ENCODE data around the gene FUCA2. TPM values are rescaled to one million over a fixed set of nuclear protein-coding genes. Genes with fewer than 3 reads are reported as not detected.

FUCA2 gene
- total and polyA plus RNA-seq, 2 experiments from 2014 or later = 31.8 to 33.4 TPM

- H2AFZ ChIP-seq = no peak overlapping the region
- peaks cover 43% of the 10 kb centered on the region for H3K27me3 ChIP-seq (ENCODE audit: insufficient read depth)
- peak; percentile 51 for ATAC-seq
- peak; percentile 57 to 85 for TF ChIP-seq CTCF (conservative IDR thresholded peaks at IDR 0.05; ENCODE audit: low read depth in 2 of 2)
- no peak for TF ChIP-seq JUNB (IDR thresholded peaks at IDR 0.05; ENCODE audit: unreplicated experiment)
- H3K4me2 ChIP-seq = 0 out of 2 replicates have a peak overlapping the region, but pooled peaks have one; percentile 21
- no peaks in the 10 kb centered on the region for H3K79me2 ChIP-seq (replicated peaks; ENCODE audit: insufficient read depth)
- Mint-ChIP-seq H3K36me3 (ENCODE audit: low read depth) (no peaks in the 10 kb centered on the region; the same call in 2 of the 3 replicates), H3K4me3 (no peak overlapping the region), H3K9me3 (no peaks in the 10 kb centered on the region), H3K27me3 (ENCODE audit: insufficient read depth, low read depth, poor library complexity) (peaks cover 37% of the 10 kb centered on the region), H3K4me1 (peaks cover 20% of the 10 kb centered on the region), H3K27ac (no peak overlapping the region)
- H3K4me1 ChIP-seq (ENCODE audit: insufficient read depth) = peaks cover 14% of the 10 kb centered on the region
- H3F3A ChIP-seq (replicated peaks; ENCODE audit: low read depth) = peaks cover 10% of the 10 kb centered on the region; the same call in 1 of the 2 replicates
- no peaks in the 10 kb centered on the region for H4K20me1 ChIP-seq (replicated peaks; ENCODE audit: insufficient read depth)
- DNase-seq (ENCODE audit: low spot score) = peak; percentile 74
- H3K27ac ChIP-seq (ENCODE audit: low read depth) = no peak overlapping the region
- no peaks in the 10 kb centered on the region for H3K9me2 ChIP-seq (ENCODE audit: insufficient read depth)
- no peaks in the 10 kb centered on the region for H3K36me3 ChIP-seq (ENCODE audit: insufficient read depth)
- H3K4me3 ChIP-seq = no peak overlapping the region
Measured at GRCh38 chr6:143539734-143540133, 28.2 kb upstream of the FUCA2 start.

DNA sequence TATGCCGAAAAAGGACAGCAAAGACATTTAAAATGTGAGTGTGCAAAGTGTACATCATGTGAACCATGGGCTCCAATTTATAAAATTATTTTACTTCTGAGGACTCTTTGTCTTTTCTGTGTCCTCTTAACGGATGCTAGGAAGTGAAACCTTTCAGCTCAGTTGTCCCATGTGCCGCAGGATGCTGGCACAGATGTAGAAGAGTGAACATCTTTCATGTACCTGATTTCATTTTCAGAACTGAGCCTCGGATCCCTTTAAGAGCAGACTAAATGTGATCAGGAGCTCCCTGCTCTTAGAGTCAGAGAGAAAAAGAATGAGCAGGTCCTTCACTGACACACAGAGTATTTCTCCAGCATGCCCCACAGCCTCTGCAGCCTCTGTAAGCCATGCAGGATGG lies 27.6 kb upstream of the FUCA2 start:
- Histone ChIP-seq H3K27me3 (ENCODE audit: insufficient read depth) (peaks cover 49% of the 10 kb centered on the region), H3K79me2 (replicated peaks; ENCODE audit: insufficient read depth) (no peaks in the 10 kb centered on the region), H4K20me1 (replicated peaks; ENCODE audit: insufficient read depth) (no peaks in the 10 kb centered on the region), H3K9me2 (ENCODE audit: insufficient read depth) (no peaks in the 10 kb centered on the region), H3K27ac (ENCODE audit: low read depth) (no peak overlapping the region), H3K4me2 (0 out of 2 replicates have a peak overlapping the region, but pooled peaks have one; percentile 21), H3F3A (replicated peaks; ENCODE audit: low read depth) (peaks cover 10% of the 10 kb centered on the region), H2AFZ (no peak overlapping the region), H3K4me3 (no peak overlapping the region), H3K36me3 (ENCODE audit: insufficient read depth) (no peaks in the 10 kb centered on the region), H3K4me1 (ENCODE audit: insufficient read depth) (peaks cover 14% of the 10 kb centered on the region)
- ATAC-seq = no peak
- Mint-ChIP-seq H3K4me1 (peaks cover 20% of the 10 kb centered on the region), H3K9me3 (no peaks in the 10 kb centered on the region), H3K36me3 (ENCODE audit: low read depth) (no peaks in the 10 kb centered on the region; the same call in 2 of the 3 replicates), H3K4me3 (no peak overlapping the region), H3K27me3 (ENCODE audit: insufficient read depth, low read depth, poor library complexity) (peaks cover 37% of the 10 kb centered on the region), H3K27ac (no peak overlapping the region)
- DNase-seq (ENCODE audit: low spot score) = no peak
- no peak for TF ChIP-seq ZNF331 (CRISPR knock-in tag; IDR thresholded peaks at IDR 0.05; ENCODE audit: low read depth)
- TF ChIP-seq ZNF114 (CRISPR knock-in tag; IDR thresholded peaks at IDR 0.05) = no peak
- no peak for TF ChIP-seq EZH2 (IDR thresholded peaks at IDR 0.05; ENCODE audit: low read depth, unreplicated experiment)
- TF ChIP-seq POLR2AphosphoS5 (IDR thresholded peaks at IDR 0.05; ENCODE audit: low read depth) = no peak
- no peak for TF ChIP-seq JUNB (IDR thresholded peaks at IDR 0.05; ENCODE audit: unreplicated experiment)
- no peak for TF ChIP-seq STAT1 (IDR thresholded peaks at IDR 0.05; ENCODE audit: unreplicated experiment)
- TF ChIP-seq, protein P1, sequence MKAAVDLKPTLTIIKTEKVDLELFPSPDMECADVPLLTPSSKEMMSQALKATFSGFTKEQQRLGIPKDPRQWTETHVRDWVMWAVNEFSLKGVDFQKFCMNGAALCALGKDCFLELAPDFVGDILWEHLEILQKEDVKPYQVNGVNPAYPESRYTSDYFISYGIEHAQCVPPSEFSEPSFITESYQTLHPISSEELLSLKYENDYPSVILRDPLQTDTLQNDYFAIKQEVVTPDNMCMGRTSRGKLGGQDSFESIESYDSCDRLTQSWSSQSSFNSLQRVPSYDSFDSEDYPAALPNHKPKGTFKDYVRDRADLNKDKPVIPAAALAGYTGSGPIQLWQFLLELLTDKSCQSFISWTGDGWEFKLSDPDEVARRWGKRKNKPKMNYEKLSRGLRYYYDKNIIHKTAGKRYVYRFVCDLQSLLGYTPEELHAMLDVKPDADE (IDR thresholded peaks at IDR 0.05) = no peak
- no peak for TF ChIP-seq EZH2phosphoT487 (IDR thresholded peaks at IDR 0.05; ENCODE audit: unreplicated experiment)
- TF ChIP-seq CTCF (conservative IDR thresholded peaks at IDR 0.05; ENCODE audit: low read depth in 2 of 2) = no peak
- TF ChIP-seq NANOG (IDR thresholded peaks at IDR 0.05; ENCODE audit: borderline replicate concordance) = no peak
- TF ChIP-seq CREB1 (CRISPR knock-in tag; IDR thresholded peaks at IDR 0.05; ENCODE audit: low read depth) = no peak
- TF ChIP-seq, protein P2, sequence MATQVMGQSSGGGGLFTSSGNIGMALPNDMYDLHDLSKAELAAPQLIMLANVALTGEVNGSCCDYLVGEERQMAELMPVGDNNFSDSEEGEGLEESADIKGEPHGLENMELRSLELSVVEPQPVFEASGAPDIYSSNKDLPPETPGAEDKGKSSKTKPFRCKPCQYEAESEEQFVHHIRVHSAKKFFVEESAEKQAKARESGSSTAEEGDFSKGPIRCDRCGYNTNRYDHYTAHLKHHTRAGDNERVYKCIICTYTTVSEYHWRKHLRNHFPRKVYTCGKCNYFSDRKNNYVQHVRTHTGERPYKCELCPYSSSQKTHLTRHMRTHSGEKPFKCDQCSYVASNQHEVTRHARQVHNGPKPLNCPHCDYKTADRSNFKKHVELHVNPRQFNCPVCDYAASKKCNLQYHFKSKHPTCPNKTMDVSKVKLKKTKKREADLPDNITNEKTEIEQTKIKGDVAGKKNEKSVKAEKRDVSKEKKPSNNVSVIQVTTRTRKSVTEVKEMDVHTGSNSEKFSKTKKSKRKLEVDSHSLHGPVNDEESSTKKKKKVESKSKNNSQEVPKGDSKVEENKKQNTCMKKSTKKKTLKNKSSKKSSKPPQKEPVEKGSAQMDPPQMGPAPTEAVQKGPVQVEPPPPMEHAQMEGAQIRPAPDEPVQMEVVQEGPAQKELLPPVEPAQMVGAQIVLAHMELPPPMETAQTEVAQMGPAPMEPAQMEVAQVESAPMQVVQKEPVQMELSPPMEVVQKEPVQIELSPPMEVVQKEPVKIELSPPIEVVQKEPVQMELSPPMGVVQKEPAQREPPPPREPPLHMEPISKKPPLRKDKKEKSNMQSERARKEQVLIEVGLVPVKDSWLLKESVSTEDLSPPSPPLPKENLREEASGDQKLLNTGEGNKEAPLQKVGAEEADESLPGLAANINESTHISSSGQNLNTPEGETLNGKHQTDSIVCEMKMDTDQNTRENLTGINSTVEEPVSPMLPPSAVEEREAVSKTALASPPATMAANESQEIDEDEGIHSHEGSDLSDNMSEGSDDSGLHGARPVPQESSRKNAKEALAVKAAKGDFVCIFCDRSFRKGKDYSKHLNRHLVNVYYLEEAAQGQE (IDR thresholded peaks at IDR 0.05; ENCODE audit: unreplicated experiment) = no peak

All from GM23338 (cell line).